CD4-positive, alpha-beta T cell treated with Interleukin-17A for 4 hours (primary cell): ENCODE data around the gene CAMSAP2.
"Not testable (repeated sequence)": the region's sequence is repeated elsewhere in the genome, so short reads cannot be mapped to it uniquely, and the experiment has no call there.

Source experiments
- DNase-seq: peaks from one replicate; pipeline ENCODE4 v3.0.0-alpha.2; 2020; ENCODE audit warnings: mixed read lengths

CAMSAP2 gene

GRCh38 chr1:200786788-200787187, 48.1 kb downstream of the CAMSAP2 start:
- no peak for DNase-seq

GRCh38 chr1:200787896-200788387, 49.2 kb downstream of the CAMSAP2 start:
- DNase-seq: no peak

- DNase-seq: not testable (repeated sequence)
Observed at GRCh38 chr1:200791012-200791411, 52.3 kb downstream of the CAMSAP2 start.

GRCh38 chr1:200793677-200794076, 55.0 kb downstream of the CAMSAP2 start:
- no peak for DNase-seq

GRCh38 chr1:200794506-200795065, 55.9 kb downstream of the CAMSAP2 start:
- DNase-seq: no peak

GRCh38 chr1:200795156-200795555, 56.5 kb downstream of the CAMSAP2 start:
- no peak for DNase-seq

GRCh38 chr1:200802042-200802441, 63.3 kb downstream of the CAMSAP2 start:
- no peak for DNase-seq

- peak; percentile 84 for DNase-seq
Observed at GRCh38 chr1:200802865-200803512, 64.3 kb downstream of the CAMSAP2 start.

- no peak for DNase-seq
Observed at GRCh38 chr1:200805719-200806118, 67.0 kb downstream of the CAMSAP2 start.

GRCh38 chr1:200808846-200809245, 70.2 kb downstream of the CAMSAP2 start:
- no peak for DNase-seq

- no peak for DNase-seq
Observed at GRCh38 chr1:200811704-200812103, 73.0 kb downstream of the CAMSAP2 start.

- not testable (repeated sequence) for DNase-seq
Observed at GRCh38 chr1:200816624-200817224, 78.0 kb downstream of the CAMSAP2 start.

GRCh38 chr1:200818248-200818647, 79.6 kb downstream of the CAMSAP2 start:
- no peak for DNase-seq

GRCh38 chr1:200819726-200820125, 81.0 kb downstream of the CAMSAP2 start:
- DNase-seq: no peak

GRCh38 chr1:200831091-200831490, 92.4 kb downstream of the CAMSAP2 start:
- DNase-seq: no peak

- no peak for DNase-seq
Observed at GRCh38 chr1:200834383-200834782, 95.7 kb downstream of the CAMSAP2 start.

- DNase-seq: no peak
Observed at GRCh38 chr1:200836213-200836612, 97.5 kb downstream of the CAMSAP2 start.

GRCh38 chr1:200837931-200838571, 99.4 kb downstream of the CAMSAP2 start:
- DNase-seq: no peak

- no peak for DNase-seq
Observed at GRCh38 chr1:200838676-200839445, 100.2 kb downstream of the CAMSAP2 start.

GRCh38 chr1:200845360-200845759, 106.7 kb downstream of the CAMSAP2 start:
- DNase-seq: no peak

- DNase-seq: no peak
Observed at GRCh38 chr1:200846398-200846797, 107.7 kb downstream of the CAMSAP2 start.

- no peak for DNase-seq
Observed at GRCh38 chr1:200849430-200849829, 110.7 kb downstream of the CAMSAP2 start.

GRCh38 chr1:200850554-200850953, 111.9 kb downstream of the CAMSAP2 start:
- no peak for DNase-seq
